ENCODE measurements around the gene PCDH9. TPM values are rescaled to one million over a fixed set of nuclear protein-coding genes. Genes with fewer than 3 reads are reported as not detected.

The PCDH9 gene
- total RNA-seq, 1 experiment from 2014 or later = 4.2 TPM

DNA sequence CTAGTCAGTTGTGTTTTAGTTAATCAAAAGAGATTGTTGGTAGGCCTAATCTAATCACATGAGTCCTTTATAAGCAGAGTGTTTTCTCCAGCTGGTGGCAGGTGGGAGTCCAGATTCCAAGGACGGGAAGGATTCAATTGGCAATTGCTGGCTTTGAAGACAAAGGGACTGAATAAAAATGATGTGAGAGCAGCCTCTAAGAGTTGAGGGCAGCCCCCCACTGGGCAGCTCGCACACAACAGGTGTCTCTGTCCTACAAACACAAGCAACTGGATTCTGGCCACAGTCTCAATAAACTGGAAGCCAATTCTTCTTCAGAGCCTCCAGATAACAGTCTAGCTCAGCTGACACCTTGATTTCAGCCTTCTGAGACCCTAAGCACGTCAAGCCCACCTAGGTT is 915.2 kb downstream of the PCDH9 start:
- BruUV-seq (replicated peaks) = no TSS peak
- no peaks in the 10 kb centered on the region for H3K9me3 ChIP-seq (ENCODE audit: control insufficient read depth, insufficient read depth, low read depth, low read length)
- ChIA-PET POLR2A (no interaction called here), CTCF (no interaction called here)
- no peaks in the 10 kb centered on the region for H3K36me3 ChIP-seq (ENCODE audit: control insufficient read depth, insufficient read depth, low read length)
- TF ChIP-seq, protein P1, sequence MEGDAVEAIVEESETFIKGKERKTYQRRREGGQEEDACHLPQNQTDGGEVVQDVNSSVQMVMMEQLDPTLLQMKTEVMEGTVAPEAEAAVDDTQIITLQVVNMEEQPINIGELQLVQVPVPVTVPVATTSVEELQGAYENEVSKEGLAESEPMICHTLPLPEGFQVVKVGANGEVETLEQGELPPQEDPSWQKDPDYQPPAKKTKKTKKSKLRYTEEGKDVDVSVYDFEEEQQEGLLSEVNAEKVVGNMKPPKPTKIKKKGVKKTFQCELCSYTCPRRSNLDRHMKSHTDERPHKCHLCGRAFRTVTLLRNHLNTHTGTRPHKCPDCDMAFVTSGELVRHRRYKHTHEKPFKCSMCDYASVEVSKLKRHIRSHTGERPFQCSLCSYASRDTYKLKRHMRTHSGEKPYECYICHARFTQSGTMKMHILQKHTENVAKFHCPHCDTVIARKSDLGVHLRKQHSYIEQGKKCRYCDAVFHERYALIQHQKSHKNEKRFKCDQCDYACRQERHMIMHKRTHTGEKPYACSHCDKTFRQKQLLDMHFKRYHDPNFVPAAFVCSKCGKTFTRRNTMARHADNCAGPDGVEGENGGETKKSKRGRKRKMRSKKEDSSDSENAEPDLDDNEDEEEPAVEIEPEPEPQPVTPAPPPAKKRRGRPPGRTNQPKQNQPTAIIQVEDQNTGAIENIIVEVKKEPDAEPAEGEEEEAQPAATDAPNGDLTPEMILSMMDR (IDR thresholded peaks at IDR 0.05) = no peak
- TF ChIP-seq POLR2AphosphoS5 (IDR thresholded peaks at IDR 0.05; ENCODE audit: low read depth, low read length) (no peak), SIN3A (IDR thresholded peaks at IDR 0.05; ENCODE audit: borderline replicate concordance, insufficient read depth, low read depth, low read length) (no peak)
- TF ChIP-seq, protein P2, sequence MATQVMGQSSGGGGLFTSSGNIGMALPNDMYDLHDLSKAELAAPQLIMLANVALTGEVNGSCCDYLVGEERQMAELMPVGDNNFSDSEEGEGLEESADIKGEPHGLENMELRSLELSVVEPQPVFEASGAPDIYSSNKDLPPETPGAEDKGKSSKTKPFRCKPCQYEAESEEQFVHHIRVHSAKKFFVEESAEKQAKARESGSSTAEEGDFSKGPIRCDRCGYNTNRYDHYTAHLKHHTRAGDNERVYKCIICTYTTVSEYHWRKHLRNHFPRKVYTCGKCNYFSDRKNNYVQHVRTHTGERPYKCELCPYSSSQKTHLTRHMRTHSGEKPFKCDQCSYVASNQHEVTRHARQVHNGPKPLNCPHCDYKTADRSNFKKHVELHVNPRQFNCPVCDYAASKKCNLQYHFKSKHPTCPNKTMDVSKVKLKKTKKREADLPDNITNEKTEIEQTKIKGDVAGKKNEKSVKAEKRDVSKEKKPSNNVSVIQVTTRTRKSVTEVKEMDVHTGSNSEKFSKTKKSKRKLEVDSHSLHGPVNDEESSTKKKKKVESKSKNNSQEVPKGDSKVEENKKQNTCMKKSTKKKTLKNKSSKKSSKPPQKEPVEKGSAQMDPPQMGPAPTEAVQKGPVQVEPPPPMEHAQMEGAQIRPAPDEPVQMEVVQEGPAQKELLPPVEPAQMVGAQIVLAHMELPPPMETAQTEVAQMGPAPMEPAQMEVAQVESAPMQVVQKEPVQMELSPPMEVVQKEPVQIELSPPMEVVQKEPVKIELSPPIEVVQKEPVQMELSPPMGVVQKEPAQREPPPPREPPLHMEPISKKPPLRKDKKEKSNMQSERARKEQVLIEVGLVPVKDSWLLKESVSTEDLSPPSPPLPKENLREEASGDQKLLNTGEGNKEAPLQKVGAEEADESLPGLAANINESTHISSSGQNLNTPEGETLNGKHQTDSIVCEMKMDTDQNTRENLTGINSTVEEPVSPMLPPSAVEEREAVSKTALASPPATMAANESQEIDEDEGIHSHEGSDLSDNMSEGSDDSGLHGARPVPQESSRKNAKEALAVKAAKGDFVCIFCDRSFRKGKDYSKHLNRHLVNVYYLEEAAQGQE (IDR thresholded peaks at IDR 0.05; ENCODE audit: insufficient read depth in 1 of 2, low read depth in 2 of 2, low read length in 1 of 2) = no peak
- H3K27me3 ChIP-seq (ENCODE audit: control insufficient read depth, insufficient read depth, low read length) = no peaks in the 10 kb centered on the region
- no peak for ATAC-seq
- peaks cover 9% of the 10 kb centered on the region for H3K4me1 ChIP-seq (ENCODE audit: control insufficient read depth, insufficient read depth, low read length)
- H3K27ac ChIP-seq (ENCODE audit: low read length) = peak overlapping the region; percentile 84; the same call in 1 of the 2 replicates
- H3K4me3 ChIP-seq (ENCODE audit: low read depth in 2 of 2, low read length in 2 of 2) = no peak overlapping the region
- in situ Hi-C loops (cut with HindIII; ENCODE audit: low pct_unique_long_range_greater_than_20kb, low sequenced_read_pairs) = no loop called here
- intact Hi-C loops (cut with micrococcal nuclease; ENCODE audit: unreplicated experiment) = no loop called here
- no peak for DNase-seq (ENCODE audit: low read depth, low spot score)

GRCh38 chr13:66313413-66313812 is 916.7 kb downstream of the PCDH9 start:
- POLR2A ChIA-PET = no interaction called here

More at GRCh38 chr13:66313413-66313812, 916.7 kb downstream of the PCDH9 start:
- peak overlapping the region; percentile 84 for H3K27ac ChIP-seq (ENCODE audit: low read length)
- H3K4me3 ChIP-seq (ENCODE audit: low read depth in 2 of 2, low read length in 2 of 2) = no peak overlapping the region
- BruUV-seq (replicated peaks) = no TSS peak
- no peaks in the 10 kb centered on the region for H3K36me3 ChIP-seq (ENCODE audit: control insufficient read depth, insufficient read depth, low read length)
- in situ Hi-C loops (cut with HindIII; ENCODE audit: low pct_unique_long_range_greater_than_20kb, low sequenced_read_pairs) = no loop called here
- ATAC-seq (no peak), DNase-seq (ENCODE audit: low read depth, low spot score) (no peak)
- TF ChIP-seq, protein P2 (IDR thresholded peaks at IDR 0.05; ENCODE audit: insufficient read depth in 1 of 2, low read depth in 2 of 2, low read length in 1 of 2) = no peak
- TF ChIP-seq TCF7L2 (IDR thresholded peaks at IDR 0.05; ENCODE audit: low read depth, low read length) = no peak
- no peak for TF ChIP-seq SIN3A (IDR thresholded peaks at IDR 0.05; ENCODE audit: borderline replicate concordance, insufficient read depth, low read depth, low read length)
- TF ChIP-seq, protein P1 (IDR thresholded peaks at IDR 0.05) = no peak
- no peak for TF ChIP-seq POLR2AphosphoS5 (IDR thresholded peaks at IDR 0.05; ENCODE audit: low read depth, low read length)
- intact Hi-C loops (cut with micrococcal nuclease; ENCODE audit: unreplicated experiment) = no loop called here
- no peaks in the 10 kb centered on the region for H3K27me3 ChIP-seq (ENCODE audit: control insufficient read depth, insufficient read depth, low read length)
- H3K4me1 ChIP-seq (ENCODE audit: control insufficient read depth, insufficient read depth, low read length) = peaks cover 9% of the 10 kb centered on the region
- CTCF ChIA-PET = no interaction called here
- no peaks in the 10 kb centered on the region for H3K9me3 ChIP-seq (ENCODE audit: control insufficient read depth, insufficient read depth, low read depth, low read length)
